ENCODE data around the gene DNAJC4. TPM values are rescaled to one million over a fixed set of nuclear protein-coding genes. Genes with fewer than 3 reads are reported as not detected.

The DNAJC4 gene
- polyA plus RNA-seq, 1 donor (not counting 4 experiments of a cell fraction or from before 2014, with no cell fraction given): 12.2 TPM

DNA sequence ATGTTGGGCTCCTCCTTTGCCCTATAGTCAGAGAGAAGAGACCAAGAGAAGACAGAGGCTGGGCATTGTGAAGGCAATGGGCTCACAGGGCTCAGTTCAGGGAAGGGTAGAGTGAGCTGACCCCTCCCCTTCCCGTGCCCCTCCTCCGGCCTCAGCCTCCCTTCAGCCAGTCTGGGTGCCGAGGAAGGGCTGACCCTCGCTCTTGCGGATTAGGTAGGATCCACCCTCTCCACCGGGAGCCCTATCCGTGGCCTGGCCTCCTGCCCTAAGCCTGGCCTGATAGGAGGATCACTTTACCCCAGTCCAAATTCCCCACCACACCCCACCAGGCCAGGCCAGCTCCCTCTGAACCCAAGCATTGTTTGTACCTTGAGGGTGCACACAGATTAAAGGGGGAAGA lies 18.2 kb downstream of the DNAJC4 start:
- TF ChIP-seq, protein P1, sequence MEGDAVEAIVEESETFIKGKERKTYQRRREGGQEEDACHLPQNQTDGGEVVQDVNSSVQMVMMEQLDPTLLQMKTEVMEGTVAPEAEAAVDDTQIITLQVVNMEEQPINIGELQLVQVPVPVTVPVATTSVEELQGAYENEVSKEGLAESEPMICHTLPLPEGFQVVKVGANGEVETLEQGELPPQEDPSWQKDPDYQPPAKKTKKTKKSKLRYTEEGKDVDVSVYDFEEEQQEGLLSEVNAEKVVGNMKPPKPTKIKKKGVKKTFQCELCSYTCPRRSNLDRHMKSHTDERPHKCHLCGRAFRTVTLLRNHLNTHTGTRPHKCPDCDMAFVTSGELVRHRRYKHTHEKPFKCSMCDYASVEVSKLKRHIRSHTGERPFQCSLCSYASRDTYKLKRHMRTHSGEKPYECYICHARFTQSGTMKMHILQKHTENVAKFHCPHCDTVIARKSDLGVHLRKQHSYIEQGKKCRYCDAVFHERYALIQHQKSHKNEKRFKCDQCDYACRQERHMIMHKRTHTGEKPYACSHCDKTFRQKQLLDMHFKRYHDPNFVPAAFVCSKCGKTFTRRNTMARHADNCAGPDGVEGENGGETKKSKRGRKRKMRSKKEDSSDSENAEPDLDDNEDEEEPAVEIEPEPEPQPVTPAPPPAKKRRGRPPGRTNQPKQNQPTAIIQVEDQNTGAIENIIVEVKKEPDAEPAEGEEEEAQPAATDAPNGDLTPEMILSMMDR (optimal IDR thresholded peaks at IDR 0.05 in 1 of 3, IDR thresholded peaks at IDR 0.05 in 1 of 3, conservative IDR thresholded peaks at IDR 0.05 in 1 of 3; ENCODE audit: extremely low read depth in 1 of 3, insufficient read depth in 2 of 3, low read length in 3 of 3): no peak
- TF ChIP-seq EZH2 (IDR thresholded peaks at IDR 0.05; ENCODE audit: low read length): no peak
- dilution Hi-C loops (cut with MboI; ENCODE audit: extremely low pct_ligation_motif_present, low sequenced_read_pairs): no loop called here
- no peak overlapping the region for H3K9ac ChIP-seq (ENCODE audit: control insufficient read depth, extremely low read depth, insufficient read depth, low read length)
- H3K9me1 ChIP-seq (ENCODE audit: control insufficient read depth, extremely low read depth, insufficient read depth, low read length): no peaks in the 10 kb centered on the region
- DNase-seq (ENCODE audit: low read depth, low spot score) (no peak), FAIRE-seq (no peak)
- H3K79me2 ChIP-seq (ENCODE audit: control insufficient read depth, insufficient read depth, low read length): peaks cover 41% of the 10 kb centered on the region
- no peak overlapping the region for H2AFZ ChIP-seq (ENCODE audit: control insufficient read depth, low read length)
- H4K20me1 ChIP-seq (ENCODE audit: control insufficient read depth, extremely low read depth, insufficient read depth, low read length): peaks cover 8% of the 10 kb centered on the region
- peaks cover 4 to 15% of the 10 kb centered on the region in 2 experiments for H3K36me3 ChIP-seq (ENCODE audit: control insufficient read depth in 2 of 2, extremely low read depth in 1 of 2, insufficient read depth in 2 of 2, low read length in 2 of 2)
- H3K4me2 ChIP-seq (ENCODE audit: control insufficient read depth, extremely low read depth, insufficient read depth, low read depth, low read length): no peak overlapping the region
- peaks cover 34% of the 10 kb centered on the region for H3K4me1 ChIP-seq (ENCODE audit: control insufficient read depth, extremely low read depth, insufficient read depth, low read length)
- H3K27ac ChIP-seq (ENCODE audit: control insufficient read depth, insufficient read depth, low read length): no peak overlapping the region
- H3K4me3 ChIP-seq (ENCODE audit: control insufficient read depth in 2 of 3, extremely low read depth in 1 of 3, insufficient read depth in 2 of 3, low read depth in 1 of 3, low read length in 3 of 3): no peak overlapping the region
- H3K27me3 ChIP-seq (ENCODE audit: control insufficient read depth, extremely low read depth, insufficient read depth, low read length): no peaks in the 10 kb centered on the region
- no peaks in the 10 kb centered on the region for H3K9me3 ChIP-seq (ENCODE audit: control insufficient read depth, low read depth, low read length)

- Histone ChIP-seq H3K79me2 (ENCODE audit: control insufficient read depth, insufficient read depth, low read length) (peaks cover 45% of the 10 kb centered on the region), H3K4me3 (ENCODE audit: control insufficient read depth in 2 of 3, extremely low read depth in 1 of 3, insufficient read depth in 2 of 3, low read depth in 1 of 3, low read length in 3 of 3) (no peak overlapping the region), H3K9ac (ENCODE audit: control insufficient read depth, extremely low read depth, insufficient read depth, low read length) (no peak overlapping the region), H3K27me3 (ENCODE audit: control insufficient read depth, extremely low read depth, insufficient read depth, low read length) (no peaks in the 10 kb centered on the region), H2AFZ (ENCODE audit: control insufficient read depth, low read length) (no peak overlapping the region), H3K27ac (ENCODE audit: control insufficient read depth, insufficient read depth, low read length) (no peak overlapping the region), H3K36me3 (ENCODE audit: control insufficient read depth in 2 of 2, extremely low read depth in 1 of 2, insufficient read depth in 2 of 2, low read length in 2 of 2) (peaks cover 4 to 12% of the 10 kb centered on the region in 2 experiments), H3K4me2 (ENCODE audit: control insufficient read depth, extremely low read depth, insufficient read depth, low read depth, low read length) (no peak overlapping the region), H3K4me1 (ENCODE audit: control insufficient read depth, extremely low read depth, insufficient read depth, low read length) (peaks cover 31% of the 10 kb centered on the region), H3K9me3 (ENCODE audit: control insufficient read depth, low read depth, low read length) (no peaks in the 10 kb centered on the region), H4K20me1 (ENCODE audit: control insufficient read depth, extremely low read depth, insufficient read depth, low read length) (peaks cover 8% of the 10 kb centered on the region), H3K9me1 (ENCODE audit: control insufficient read depth, extremely low read depth, insufficient read depth, low read length) (no peaks in the 10 kb centered on the region)
- FAIRE-seq (no peak), DNase-seq (ENCODE audit: low read depth, low spot score) (no peak)
- no peak for TF ChIP-seq EZH2 (IDR thresholded peaks at IDR 0.05; ENCODE audit: low read length)
- TF ChIP-seq, protein P1 (optimal IDR thresholded peaks at IDR 0.05 in 1 of 3, IDR thresholded peaks at IDR 0.05 in 1 of 3, conservative IDR thresholded peaks at IDR 0.05 in 1 of 3; ENCODE audit: extremely low read depth in 1 of 3, insufficient read depth in 2 of 3, low read length in 3 of 3): no peak
- dilution Hi-C loops (cut with MboI; ENCODE audit: extremely low pct_ligation_motif_present, low sequenced_read_pairs): no loop called here
These were observed 18.7 kb downstream of the DNAJC4 start for GRCh38 chr11:64249038-64249437.
